ENCODE data around the gene RAET1G.

- TF ChIP-seq POLR2A (IDR thresholded peaks at IDR 0.05) (no peak), CTCF (IDR thresholded peaks at IDR 0.05) (no peak)
Observed at GRCh38 chr6:149969635-149970034, 46.7 kb upstream of the RAET1G start.
